WERI-Rb-1 (cell line): ENCODE measurements around the gene RGS16.
A peak's percentile ranks its signal among the peaks of the same experiment; 100 is the strongest.

Experiments used
- DNase-seq: peaks from one replicate; pipeline ENCODE4 v3.0.0-alpha.2; 2020
- H3K27ac ChIP-seq: fragments of 250-450 bp; sonication (Bioruptor Pico); 2 replicates; pipeline ENCODE4 v1.5.1; 2020; ENCODE audit warnings: mild to moderate bottlenecking, moderate library complexity
- H3K27me3 ChIP-seq: fragments of 250-450 bp; sonication (Bioruptor Pico); 2 replicates; pipeline ENCODE4 v1.5.1; 2021; ENCODE audit warnings: mild to moderate bottlenecking, low read depth, moderate library complexity; ENCODE audit not compliant: insufficient read depth, severe bottlenecking
- H3K36me3 ChIP-seq: fragments of 250-450 bp; sonication (Bioruptor Pico); 2 replicates; pipeline ENCODE4 v1.5.1; 2020; ENCODE audit warnings: mild to moderate bottlenecking, moderate library complexity
- H3K4me3 ChIP-seq: 2 replicates; pipeline ENCODE4 v1.5.1; 2011; ENCODE audit warnings: low read depth, mild to moderate bottlenecking, control low read depth, low read length
- H3K9me3 ChIP-seq: fragments of 250-450 bp; sonication (Bioruptor Pico); 2 replicates; pipeline ENCODE4 v1.5.1; 2021; ENCODE audit warnings: mild to moderate bottlenecking, moderate library complexity; ENCODE audit not compliant: severe bottlenecking
- TF ChIP-seq, protein P1 (sequence below): IDR thresholded peaks from 2 replicates; pipeline ENCODE4 v1.5.1; 2011; ENCODE audit warnings: low read depth, mild to moderate bottlenecking, control low read depth, inconsistent platforms, low read length

Gene RGS16

DNA sequence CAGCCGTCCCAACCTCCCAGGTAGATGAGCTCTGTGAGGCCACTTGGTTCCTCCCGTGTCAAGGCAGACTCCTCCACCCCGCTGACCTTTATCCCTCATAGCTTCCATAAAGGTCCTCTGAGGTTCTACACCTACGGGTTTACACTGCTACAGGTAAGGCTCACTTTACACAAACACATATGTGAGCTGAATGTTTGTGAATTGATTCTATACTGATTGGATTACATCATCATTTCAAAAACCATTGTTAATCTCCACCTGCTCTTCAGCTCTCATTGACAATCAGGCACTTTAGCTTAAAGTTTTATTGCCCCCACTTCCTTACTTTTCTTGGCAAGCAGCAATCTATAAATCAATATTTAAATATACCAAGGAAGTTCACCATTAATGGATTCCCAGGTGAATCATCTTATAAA, 12.8 kb upstream of the RGS16 start:
- Histone ChIP-seq H3K36me3 (no peaks in the 10 kb centered on the region), H3K9me3 (no peaks in the 10 kb centered on the region), H3K27ac (no peak overlapping the region), H3K27me3 (no peaks in the 10 kb centered on the region), H3K4me3 (no peak overlapping the region)
- no peak for DNase-seq
- TF ChIP-seq, protein P1, sequence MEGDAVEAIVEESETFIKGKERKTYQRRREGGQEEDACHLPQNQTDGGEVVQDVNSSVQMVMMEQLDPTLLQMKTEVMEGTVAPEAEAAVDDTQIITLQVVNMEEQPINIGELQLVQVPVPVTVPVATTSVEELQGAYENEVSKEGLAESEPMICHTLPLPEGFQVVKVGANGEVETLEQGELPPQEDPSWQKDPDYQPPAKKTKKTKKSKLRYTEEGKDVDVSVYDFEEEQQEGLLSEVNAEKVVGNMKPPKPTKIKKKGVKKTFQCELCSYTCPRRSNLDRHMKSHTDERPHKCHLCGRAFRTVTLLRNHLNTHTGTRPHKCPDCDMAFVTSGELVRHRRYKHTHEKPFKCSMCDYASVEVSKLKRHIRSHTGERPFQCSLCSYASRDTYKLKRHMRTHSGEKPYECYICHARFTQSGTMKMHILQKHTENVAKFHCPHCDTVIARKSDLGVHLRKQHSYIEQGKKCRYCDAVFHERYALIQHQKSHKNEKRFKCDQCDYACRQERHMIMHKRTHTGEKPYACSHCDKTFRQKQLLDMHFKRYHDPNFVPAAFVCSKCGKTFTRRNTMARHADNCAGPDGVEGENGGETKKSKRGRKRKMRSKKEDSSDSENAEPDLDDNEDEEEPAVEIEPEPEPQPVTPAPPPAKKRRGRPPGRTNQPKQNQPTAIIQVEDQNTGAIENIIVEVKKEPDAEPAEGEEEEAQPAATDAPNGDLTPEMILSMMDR: no peak

DNA sequence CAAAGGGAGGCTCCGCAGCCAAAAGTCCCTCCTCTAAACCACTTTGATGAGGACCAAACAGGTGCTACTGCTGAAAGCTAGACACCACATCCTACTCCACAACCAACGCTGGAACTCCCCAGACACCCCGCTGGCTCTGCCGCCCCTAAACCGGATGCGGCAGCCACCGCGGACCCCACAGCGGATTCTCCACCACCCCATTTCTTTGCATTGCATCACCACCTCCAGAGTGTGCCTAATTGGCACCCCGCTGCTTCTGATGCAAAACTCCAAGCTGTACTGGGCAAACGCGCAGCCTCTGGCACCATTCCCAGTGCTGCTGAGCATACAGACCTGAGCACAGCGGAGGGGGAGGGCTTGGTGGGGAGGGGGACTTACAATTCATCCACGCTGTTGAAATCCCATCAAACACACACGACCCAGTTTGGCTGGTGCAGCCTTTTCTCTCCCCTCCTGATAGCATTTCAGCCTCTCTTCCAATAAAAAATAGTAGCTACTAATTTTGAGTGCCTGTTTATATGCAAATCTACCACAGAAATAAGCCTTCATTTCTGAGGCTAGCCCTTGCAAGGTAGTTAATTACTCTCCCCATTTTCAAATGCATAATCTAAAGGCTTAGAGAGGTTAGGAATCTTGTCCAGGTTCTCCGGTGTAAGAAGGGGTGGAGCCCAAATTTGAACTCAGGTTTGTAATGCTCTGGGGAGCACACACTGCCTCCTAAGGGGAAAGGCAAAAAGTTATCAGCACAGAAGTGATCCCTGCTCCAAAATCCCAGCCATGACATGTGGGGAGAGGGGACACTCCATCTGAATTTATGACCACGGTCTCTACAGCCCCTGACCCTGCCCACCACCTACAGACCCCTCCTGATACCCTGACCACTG, 12.2 kb upstream of the RGS16 start:
- Histone ChIP-seq H3K27ac (peak overlapping the region; percentile 65), H3K27me3 (no peaks in the 10 kb centered on the region), H3K36me3 (no peaks in the 10 kb centered on the region), H3K9me3 (no peaks in the 10 kb centered on the region), H3K4me3 (no peak overlapping the region; the same call in 1 of the 2 replicates)
- no peak for DNase-seq
- TF ChIP-seq, protein P1: no peak

DNA sequence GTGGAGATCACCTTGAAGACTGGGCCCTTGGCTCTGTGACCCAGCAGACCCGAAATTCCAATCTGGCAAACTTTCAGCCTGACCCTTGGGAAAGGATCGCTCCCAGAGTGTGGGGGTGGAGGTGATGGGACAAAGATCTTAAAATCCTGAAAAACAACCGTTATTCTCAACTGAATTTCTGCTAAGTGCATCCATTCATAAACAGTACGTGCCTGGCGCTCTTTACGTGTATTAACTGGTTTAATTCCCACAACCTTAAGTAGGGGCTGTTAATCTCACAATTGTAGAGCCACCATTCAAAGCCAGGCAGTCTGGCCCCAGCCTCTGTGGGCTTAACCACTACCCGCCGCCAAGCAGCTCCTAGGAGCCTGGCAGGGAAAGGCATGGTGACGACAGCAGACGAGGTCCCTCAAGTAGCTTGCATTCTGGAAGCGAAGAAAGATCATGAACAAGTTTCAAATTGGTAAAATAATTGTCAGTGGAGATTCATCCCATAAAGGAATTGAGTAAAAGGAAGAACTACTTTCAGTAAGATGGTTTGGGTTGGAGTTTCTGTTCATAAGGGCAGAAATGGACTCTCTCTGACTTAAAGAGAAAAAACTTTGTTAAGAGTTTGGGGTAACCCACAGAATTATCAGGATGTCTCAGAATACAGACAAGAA, 11.4 kb upstream of the RGS16 start:
- H3K4me3 ChIP-seq: peak overlapping the region; percentile 43
- TF ChIP-seq, protein P1: no peak
- no peaks in the 10 kb centered on the region for H3K9me3 ChIP-seq
- H3K36me3 ChIP-seq: no peaks in the 10 kb centered on the region
- DNase-seq: peak; percentile 62
- no peaks in the 10 kb centered on the region for H3K27me3 ChIP-seq
- H3K27ac ChIP-seq: peak overlapping the region; percentile 65

DNA sequence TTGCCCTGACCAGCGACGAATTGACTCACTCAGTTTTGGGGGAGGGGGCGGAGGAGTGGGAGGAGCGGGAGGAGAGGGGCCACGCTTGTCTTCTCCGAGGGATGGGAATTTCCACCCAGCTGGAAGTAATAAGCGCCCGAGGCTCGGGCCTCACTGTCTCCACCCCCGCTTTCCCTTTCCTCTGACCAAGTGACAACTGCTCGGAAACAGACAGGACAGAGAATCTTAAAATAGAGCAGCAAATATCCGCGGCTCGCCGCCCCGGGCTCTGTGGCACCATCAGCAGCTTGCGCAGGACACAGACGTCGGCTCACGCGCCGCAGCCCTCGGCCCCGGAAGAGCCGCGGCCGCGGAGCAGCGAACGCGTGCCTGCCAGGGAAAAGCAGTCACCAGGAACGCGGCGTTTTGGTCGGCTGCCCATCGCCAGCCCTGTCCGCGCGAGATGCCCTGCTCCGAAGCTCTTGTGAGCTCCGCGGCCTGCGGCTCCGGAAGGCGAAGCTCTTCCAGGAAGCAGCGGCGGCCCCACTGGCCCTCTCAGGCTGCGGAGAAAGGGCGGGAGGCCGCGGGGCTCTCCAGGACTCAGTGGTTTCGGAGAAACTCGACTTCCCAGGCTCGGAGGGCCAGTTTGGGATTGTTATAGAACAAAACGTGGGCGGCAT, 10.7 kb upstream of the RGS16 start:
- no peaks in the 10 kb centered on the region for H3K27me3 ChIP-seq
- TF ChIP-seq, protein P1: no peak
- DNase-seq: no peak
- H3K4me3 ChIP-seq: peak overlapping the region; percentile 43
- no peaks in the 10 kb centered on the region for H3K9me3 ChIP-seq
- H3K27ac ChIP-seq: peak overlapping the region; percentile 65
- no peaks in the 10 kb centered on the region for H3K36me3 ChIP-seq

DNA sequence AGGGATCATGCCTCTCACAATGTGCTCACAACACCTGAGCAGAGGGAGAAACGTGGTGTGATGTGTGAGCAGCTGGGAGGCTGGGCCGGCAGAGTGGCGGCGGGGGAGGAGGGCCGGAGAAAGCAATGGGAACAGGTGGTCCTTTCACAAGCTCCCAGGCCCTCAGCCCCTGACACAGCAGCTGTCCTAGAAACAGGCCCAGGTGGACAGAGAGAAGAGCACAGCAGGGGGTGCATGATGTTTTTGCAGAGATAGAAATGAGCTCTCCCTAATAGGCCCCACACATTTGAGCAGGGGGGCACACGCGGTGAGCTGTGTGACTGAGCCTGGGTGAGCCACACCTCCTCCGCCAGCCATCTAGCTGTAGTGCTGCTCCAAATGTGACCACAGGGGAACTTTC, 7.6 kb upstream of the RGS16 start:
- Histone ChIP-seq H3K36me3 (no peaks in the 10 kb centered on the region), H3K9me3 (no peaks in the 10 kb centered on the region), H3K27ac (peak overlapping the region; percentile 62), H3K27me3 (no peaks in the 10 kb centered on the region), H3K4me3 (no peak overlapping the region)
- peak; percentile 88 for DNase-seq
- TF ChIP-seq, protein P1: no peak
